HepG2 (cell line): Measurements from ENCODE around the gene KIAA0319L. TPM values are rescaled to one million over a fixed set of nuclear protein-coding genes. Genes with fewer than 3 reads are reported as not detected.

ENCODE experiments used
- ATAC-seq: fragments of 200-7000 bp; cut with Tn5 transposase; 3 replicates; pipeline ENCODE4 v1.9.1; 2020; ENCODE audit warnings: mild to moderate bottlenecking, moderate library complexity
- BruUV-seq: library from RNA; stranded (reverse); fragments of 400-500 nt; replicated peaks from 2 replicates; lab custom pipeline; 2021; lab: Mats Ljungman, UMichigan
- CTCF ChIA-PET: fragments of 300-600 bp; formaldehyde crosslinking; extraction: SDS; loops from one replicate; lab custom pipeline; 2021; ENCODE audit warnings: low total read pairs, inconsistent platforms, low intra/inter-chr PET ratio; lab: Yijun Ruan, JAX
- POLR2A ChIA-PET: fragments of 350-600 bp; sonication (Branson Sonifier 250); formaldehyde crosslinking; loops from one replicate; lab custom pipeline; 2020; ENCODE audit warnings: antibody characterized with exemption, inconsistent platforms; lab: Yijun Ruan, JAX
- DNase-seq: peaks from one replicate; pipeline ENCODE4 v3.0.0-alpha.2; 2015; ENCODE audit warnings: low spot score
- FAIRE-seq: peaks from 3 replicates; lab custom pipeline; 2011; peaks lifted over from hg19 to GRCh38; lab: Jason Lieb, UNC
- H2AFZ ChIP-seq: one replicate; pipeline ENCODE4 v1.6.1; 2011; ENCODE audit warnings: low read length, inconsistent platforms
- H3K27ac ChIP-seq: fragments of 300-600 bp; 3 replicates; pipeline ENCODE4 v1.8.0; 2011; ENCODE audit warnings: mixed run types, mild to moderate bottlenecking, mixed read lengths, low read length, inconsistent platforms; ENCODE audit not compliant: insufficient read depth; ENCODE audit errors: extremely low read length
- H3K27me3 ChIP-seq, 2 experiments: fragments of 200-600 bp in 1 of 2; 2 replicates in 1 of 2; 3 replicates in 1 of 2; pipeline versions ENCODE4 v1.6.0 to v1.8.0; 2011; ENCODE audit warnings: low read length in 2 of 2, mild to moderate bottlenecking in 2 of 2, moderate library complexity in 2 of 2, inconsistent platforms in 1 of 2; ENCODE audit not compliant: insufficient read depth in 2 of 2, control insufficient read depth in 1 of 2
- H3K36me3 ChIP-seq, 2 experiments: fragments of 200-600 bp in 1 of 2; replicated peaks in 1 of 2; 2 replicates in 1 of 2; 3 replicates in 1 of 2; pipeline versions ENCODE4 v1.5.1 to v1.8.0; 2011; ENCODE audit warnings: low read length in 2 of 2, inconsistent platforms in 1 of 2; ENCODE audit not compliant: insufficient read depth in 2 of 2, control insufficient read depth in 1 of 2
- H3K4me1 ChIP-seq: 2 replicates; pipeline ENCODE4 v1.5.1; 2012; ENCODE audit warnings: low read length, inconsistent platforms; ENCODE audit not compliant: insufficient read depth
- H3K4me2 ChIP-seq: 2 replicates; pipeline ENCODE4 v1.6.0; 2011; ENCODE audit warnings: low read depth, low read length, inconsistent platforms
- H3K4me3 ChIP-seq, 3 experiments: fragments of 200-600 bp in 1 of 3; sonication (generic), shearing (Covaris generic) in 1 of 3; replicated peaks in 1 of 3; 2 replicates each; pipeline ENCODE4 v1.5.1; 2011 to 2016; ENCODE audit warnings: low read length in 3 of 3, inconsistent platforms in 2 of 3, low read depth in 2 of 3, mild to moderate bottlenecking in 2 of 3, control low read depth in 1 of 3, mixed read lengths in 1 of 3; ENCODE audit not compliant: insufficient read depth in 1 of 3
- H3K79me2 ChIP-seq: one replicate; pipeline ENCODE4 v1.6.1; 2011; ENCODE audit warnings: low read length, inconsistent platforms; ENCODE audit not compliant: insufficient read depth
- H3K9ac ChIP-seq: 2 replicates; pipeline ENCODE4 v1.6.0; 2011; ENCODE audit warnings: mild to moderate bottlenecking, low read depth, low read length, inconsistent platforms; ENCODE audit not compliant: insufficient read depth
- H3K9me3 ChIP-seq: 2 replicates; pipeline ENCODE4 v1.5.1; 2012; ENCODE audit warnings: mild to moderate bottlenecking, low read length
- H4K20me1 ChIP-seq: 2 replicates; pipeline ENCODE4 v1.6.0; 2011; ENCODE audit warnings: inconsistent platforms, mild to moderate bottlenecking, low read length, moderate library complexity; ENCODE audit not compliant: insufficient read depth
- DNMT3B ChIP-seq: conservative IDR thresholded peaks from 2 replicates; pipeline ENCODE4 v1.6.1; 2016; ENCODE audit warnings: missing biosample characterization, control low read depth
- POLR2G ChIP-seq: fragments of 200-400 bp; formaldehyde crosslinking; IDR thresholded peaks from 2 replicates; pipeline ENCODE4 v1.6.1; 2018; ENCODE audit warnings: mild to moderate bottlenecking, low read depth, low read length, moderate library complexity
- RBM22 ChIP-seq: fragments of 200-400 bp; formaldehyde crosslinking; optimal IDR thresholded peaks from 2 replicates; pipeline ENCODE3; 2017; ENCODE audit warnings: mild to moderate bottlenecking, low read length, moderate library complexity
- ZNF720 ChIP-seq: sonication (generic); formaldehyde crosslinking; IDR thresholded peaks from 2 replicates; pipeline ENCODE4 v1.4.0; 2020; ENCODE audit warnings: missing genetic modification reagents
- WGBS: methylation state at CpG from one replicate; pipeline ENCODE4 v1.1.6; 2017; ENCODE audit warnings: low lambda C conversion rate; 5-methylcytosine and 5-hydroxymethylcytosine counted together
- in situ Hi-C: cut with HindIII; loops from 2 replicates; pipeline ENCODE4 v1.10.0; 2017; ENCODE audit warnings: low pct_unique_long_range_greater_than_20kb; ENCODE audit not compliant: extremely low pct_ligation_motif_present
- intact Hi-C: fragments of 100-400 bp; cut with micrococcal nuclease; formaldehyde crosslinking; loops from one replicate; pipeline ENCODE4 v1.10.0; 2022; ENCODE audit not compliant: unreplicated experiment
- polyA plus RNA-seq, 8 experiments: library from polyadenylated mRNA; depleted of rRNA in 3 of 8; stranded (reverse) in 7 of 8; unstranded in 1 of 8; fragments of >200 nt; fragmentation: Illumina TruSeq in 4 of 8; extraction: Trizol in 4 of 8; gene quantifications; 2 replicates each; pipeline versions ENCODE4 v1.2.1 to v1.2.3, GENCODE V29; 2011 to 2016; ENCODE audit warnings: low read depth in 4 of 8, missing spikeins in 1 of 8, mixed read lengths in 1 of 8; ENCODE audit not compliant: insufficient read depth in 1 of 8
- total RNA-seq, 5 experiments: library from RNA; depleted of rRNA; stranded (reverse); fragments of >200 nt; fragmentation: Illumina TruSeq; extraction: Trizol; gene quantifications; 2 replicates each; pipeline ENCODE4 v1.2.3, GENCODE V29; 2016; ENCODE audit warnings: low read depth in 1 of 5
- TF ChIP-seq, protein P1 (sequence below): sonication (generic); formaldehyde crosslinking; IDR thresholded peaks from 2 replicates; pipeline ENCODE4 v1.4.0; 2020; ENCODE audit warnings: low read depth, mild to moderate bottlenecking, missing genetic modification reagents
- TF ChIP-seq, protein P2 (sequence below): sonication (generic); formaldehyde crosslinking; conservative IDR thresholded peaks from 2 replicates; pipeline ENCODE4 v1.8.0; 2022; ENCODE audit warnings: mild to moderate bottlenecking, moderate library complexity, missing genetic modification reagents

The KIAA0319L gene
- total and polyA plus RNA-seq, 2 of the 13 experiments (the other 11 are each of a cell fraction or from before 2014, with no cell fraction given): 33.4 to 82.6 TPM

DNA sequence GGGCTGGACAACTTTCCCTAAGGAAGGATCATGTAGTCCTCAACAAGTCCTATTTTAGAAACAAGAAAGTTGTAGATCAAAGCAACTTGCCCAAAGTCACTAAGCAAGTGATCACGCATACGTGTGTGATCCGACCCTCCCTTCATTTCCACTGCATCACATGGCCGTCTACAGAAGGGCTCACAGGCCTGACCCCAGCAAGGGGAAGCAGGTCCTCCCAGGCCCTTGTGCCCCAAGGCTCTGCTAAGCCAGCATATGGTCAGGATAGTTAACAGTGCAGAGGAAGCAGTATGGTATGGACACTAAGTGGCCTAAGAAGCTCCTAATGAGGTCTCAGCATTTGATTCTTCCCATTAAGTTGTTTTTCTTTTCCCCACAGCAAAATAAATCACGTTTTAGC is 40.7 kb upstream of the KIAA0319L start:
- CTCF ChIA-PET: no interaction called here
- POLR2A ChIA-PET: no interaction called here
- no peaks in the 10 kb centered on the region for H3K9me3 ChIP-seq
- no peaks in the 10 kb centered on the region for H3K79me2 ChIP-seq
- no peaks in the 10 kb centered on the region for H4K20me1 ChIP-seq
- no peak for FAIRE-seq
- WGBS: 95% methylated on average over 4 of the region's 5 CpGs
- intact Hi-C loops (no loop called here), in situ Hi-C loops (no loop called here)
- BruUV-seq: no TSS peak
- no peak for ATAC-seq
- no peak overlapping the region for H3K4me2 ChIP-seq
- no peak overlapping the region for H2AFZ ChIP-seq
- H3K27ac ChIP-seq: no peak overlapping the region
- no peaks in the 10 kb centered on the region for H3K27me3 ChIP-seq
- TF ChIP-seq ZNF720 (CRISPR knock-in tag) (no peak), POLR2G (0 out of 2 replicates have a peak, but pooled peaks have one; percentile 23), DNMT3B (CRISPR knock-in tag) (no peak), RBM22 (peak; percentile 74)
- TF ChIP-seq, protein P1, sequence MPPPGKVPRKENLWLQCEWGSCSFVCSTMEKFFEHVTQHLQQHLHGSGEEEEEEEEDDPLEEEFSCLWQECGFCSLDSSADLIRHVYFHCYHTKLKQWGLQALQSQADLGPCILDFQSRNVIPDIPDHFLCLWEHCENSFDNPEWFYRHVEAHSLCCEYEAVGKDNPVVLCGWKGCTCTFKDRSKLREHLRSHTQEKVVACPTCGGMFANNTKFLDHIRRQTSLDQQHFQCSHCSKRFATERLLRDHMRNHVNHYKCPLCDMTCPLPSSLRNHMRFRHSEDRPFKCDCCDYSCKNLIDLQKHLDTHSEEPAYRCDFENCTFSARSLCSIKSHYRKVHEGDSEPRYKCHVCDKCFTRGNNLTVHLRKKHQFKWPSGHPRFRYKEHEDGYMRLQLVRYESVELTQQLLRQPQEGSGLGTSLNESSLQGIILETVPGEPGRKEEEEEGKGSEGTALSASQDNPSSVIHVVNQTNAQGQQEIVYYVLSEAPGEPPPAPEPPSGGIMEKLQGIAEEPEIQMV: no peak
- TF ChIP-seq, protein P2, sequence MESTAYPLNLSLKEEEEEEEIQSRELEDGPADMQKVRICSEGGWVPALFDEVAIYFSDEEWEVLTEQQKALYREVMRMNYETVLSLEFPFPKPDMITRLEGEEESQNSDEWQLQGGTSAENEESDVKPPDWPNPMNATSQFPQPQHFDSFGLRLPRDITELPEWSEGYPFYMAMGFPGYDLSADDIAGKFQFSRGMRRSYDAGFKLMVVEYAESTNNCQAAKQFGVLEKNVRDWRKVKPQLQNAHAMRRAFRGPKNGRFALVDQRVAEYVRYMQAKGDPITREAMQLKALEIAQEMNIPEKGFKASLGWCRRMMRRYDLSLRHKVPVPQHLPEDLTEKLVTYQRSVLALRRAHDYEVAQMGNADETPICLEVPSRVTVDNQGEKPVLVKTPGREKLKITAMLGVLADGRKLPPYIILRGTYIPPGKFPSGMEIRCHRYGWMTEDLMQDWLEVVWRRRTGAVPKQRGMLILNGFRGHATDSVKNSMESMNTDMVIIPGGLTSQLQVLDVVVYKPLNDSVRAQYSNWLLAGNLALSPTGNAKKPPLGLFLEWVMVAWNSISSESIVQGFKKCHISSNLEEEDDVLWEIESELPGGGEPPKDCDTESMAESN (CRISPR knock-in tag): no peak
- H3K4me3 ChIP-seq: no peak overlapping the region
- peaks cover 8% of the 10 kb centered on the region for H3K4me1 ChIP-seq
- no peak overlapping the region for H3K9ac ChIP-seq
- peaks cover 2 to 27% of the 10 kb centered on the region in 2 experiments; a peak in 4 of 5 replicates for H3K36me3 ChIP-seq
- no peak for DNase-seq
